K562 (cell line): ENCODE measurements around the gene CD74. TPM values are rescaled to one million over a fixed set of nuclear protein-coding genes. Genes with fewer than 3 reads are reported as not detected.

Experiments
- ARID1B ChIP-seq: fragments of 450-650 bp; IDR thresholded peaks from 2 replicates; pipeline ENCODE4 v1.6.1; 2016; ENCODE audit warnings: antibody characterized with exemption, mild to moderate bottlenecking, inconsistent platforms
- CBX5 ChIP-seq: IDR thresholded peaks from 2 replicates; pipeline ENCODE4 v1.6.1; 2014; ENCODE audit warnings: low read depth, borderline replicate concordance
- CCNT2 ChIP-seq: IDR thresholded peaks from 2 replicates; pipeline ENCODE4 v1.6.1; 2011; ENCODE audit warnings: borderline replicate concordance, low read depth, mild to moderate bottlenecking, moderate library complexity, mixed read lengths, low read length; ENCODE audit not compliant: insufficient read length; ENCODE audit errors: extremely low read depth
- CREB1 ChIP-seq, 2 experiments: sonication (generic) in 1 of 2; formaldehyde crosslinking in 1 of 2; IDR thresholded peaks; 2 replicates each; pipeline versions ENCODE4 v1.6.1 to v1.8.0; 2012 to 2022; ENCODE audit warnings: inconsistent platforms in 1 of 2, mild to moderate bottlenecking in 1 of 2, missing genetic modification reagents in 1 of 2, moderate library complexity in 1 of 2
- HCFC1 ChIP-seq: IDR thresholded peaks from 2 replicates; pipeline ENCODE4 v1.6.1; 2012; ENCODE audit warnings: low read depth, low read length, improper control_type of control experiment
- HMG20A ChIP-seq: fragments of 450-650 bp; formaldehyde crosslinking; conservative IDR thresholded peaks from 2 replicates; pipeline ENCODE4 v1.4.0; 2020; ENCODE audit warnings: mild to moderate bottlenecking, mixed read lengths
- KAT7 ChIP-seq: sonication (generic); formaldehyde crosslinking; IDR thresholded peaks from 2 replicates; pipeline ENCODE4 v1.8.0; 2022; ENCODE audit warnings: missing genetic modification reagents, mild to moderate bottlenecking, borderline replicate concordance
- L3MBTL2 ChIP-seq: fragments of 450-650 bp; IDR thresholded peaks from 2 replicates; pipeline ENCODE4 v1.6.1; 2016; ENCODE audit warnings: mild to moderate bottlenecking, moderate library complexity
- MCM2 ChIP-seq: fragments of 450-650 bp; IDR thresholded peaks from 2 replicates; pipeline ENCODE4 v1.6.1; 2017; ENCODE audit warnings: low read depth, mild to moderate bottlenecking
- POLR2G ChIP-seq: fragments of 200-400 bp; formaldehyde crosslinking; IDR thresholded peaks from 2 replicates; pipeline ENCODE4 v1.6.1; 2017; ENCODE audit warnings: low read depth, mild to moderate bottlenecking, antibody characterized with exemption, low read length, moderate library complexity
- RNF2 ChIP-seq: sonication (generic); IDR thresholded peaks from 2 replicates; pipeline ENCODE4 v1.6.1; 2016
- SLC30A9 ChIP-seq: fragments of 250-450 bp; sonication (Bioruptor Pico); IDR thresholded peaks from 2 replicates; pipeline ENCODE4 v1.8.0; 2022; ENCODE audit warnings: mild to moderate bottlenecking, moderate library complexity
- ZBTB8A ChIP-seq: fragments of 450-650 bp; IDR thresholded peaks from 2 replicates; pipeline ENCODE4 v1.6.1; 2018; ENCODE audit warnings: mild to moderate bottlenecking, moderate library complexity; ENCODE audit not compliant: partially characterized antibody
- ZNF175 ChIP-seq: fragments of 200-800 bp; sonication (Bioruptor generic); IDR thresholded peaks from 2 replicates; pipeline ENCODE4 v1.6.1; 2016; ENCODE audit warnings: low read depth, mild to moderate bottlenecking, missing genetic modification characterization, missing compliant biosample characterization
- ZSCAN32 ChIP-seq: fragments of 450-650 bp; formaldehyde crosslinking; IDR thresholded peaks from 2 replicates; pipeline ENCODE4 v1.4.0; 2020; ENCODE audit warnings: mild to moderate bottlenecking, moderate library complexity
- polyA plus RNA-seq, 8 experiments: library from polyadenylated mRNA; depleted of rRNA in 4 of 8; stranded (reverse) in 5 of 8; unstranded in 3 of 8; fragments of >200 nt; fragmentation: Nextera tagmentation in 2 of 8; fragmentation: Illumina TruSeq in 1 of 8; extraction: Ambion mirVana in 2 of 8; extraction: Trizol in 1 of 8; gene quantifications; 2 replicates each; pipeline versions ENCODE4 v1.2.1 to v1.2.3, GENCODE V29; 2011 to 2014; ENCODE audit warnings: inconsistent platforms in 1 of 8, missing spikeins in 1 of 8
- total RNA-seq, 7 experiments: library from RNA; depleted of rRNA in 6 of 7; stranded (reverse); fragments of >200 nt in 6 of 7; fragmentation: Illumina TruSeq in 2 of 7; extraction: Trizol in 2 of 7; gene quantifications; 2 replicates each; pipeline versions ENCODE4 v1.2.1 to v1.2.3, GENCODE V29; 2011 to 2021; ENCODE audit warnings: low replicate concordance in 1 of 7
- TF ChIP-seq, protein P1 (sequence below), 2 experiments: fragments of 200-800 bp in 1 of 2; sonication (Bioruptor generic) in 1 of 2; sonication (generic) in 1 of 2; formaldehyde crosslinking in 1 of 2; IDR thresholded peaks in 1 of 2; conservative IDR thresholded peaks in 1 of 2; 2 replicates each; pipeline versions ENCODE4 v1.5.0 to v1.6.1; 2016 to 2020; ENCODE audit warnings: missing compliant biosample characterization in 1 of 2, missing genetic modification characterization in 1 of 2, missing genetic modification reagents in 1 of 2
- TF ChIP-seq, protein P2 (sequence below): fragments of 450-650 bp; conservative IDR thresholded peaks from 2 replicates; pipeline ENCODE4 v1.6.1; 2016; ENCODE audit warnings: missing genetic modification characterization, low read depth, mild to moderate bottlenecking, control low read depth, missing compliant biosample characterization
- TF ChIP-seq, protein P3 (sequence below): sonication (generic); formaldehyde crosslinking; IDR thresholded peaks from 2 replicates; pipeline ENCODE4 v1.8.1; 2023; ENCODE audit warnings: mild to moderate bottlenecking, missing genetic modification reagents

Gene CD74
- total and polyA plus RNA-seq, 9 of the 15 experiments (the other 6 are each of a cell fraction or from before 2014, with no cell fraction given): 0.07 to 4.8 (median 0.32) TPM

DNA sequence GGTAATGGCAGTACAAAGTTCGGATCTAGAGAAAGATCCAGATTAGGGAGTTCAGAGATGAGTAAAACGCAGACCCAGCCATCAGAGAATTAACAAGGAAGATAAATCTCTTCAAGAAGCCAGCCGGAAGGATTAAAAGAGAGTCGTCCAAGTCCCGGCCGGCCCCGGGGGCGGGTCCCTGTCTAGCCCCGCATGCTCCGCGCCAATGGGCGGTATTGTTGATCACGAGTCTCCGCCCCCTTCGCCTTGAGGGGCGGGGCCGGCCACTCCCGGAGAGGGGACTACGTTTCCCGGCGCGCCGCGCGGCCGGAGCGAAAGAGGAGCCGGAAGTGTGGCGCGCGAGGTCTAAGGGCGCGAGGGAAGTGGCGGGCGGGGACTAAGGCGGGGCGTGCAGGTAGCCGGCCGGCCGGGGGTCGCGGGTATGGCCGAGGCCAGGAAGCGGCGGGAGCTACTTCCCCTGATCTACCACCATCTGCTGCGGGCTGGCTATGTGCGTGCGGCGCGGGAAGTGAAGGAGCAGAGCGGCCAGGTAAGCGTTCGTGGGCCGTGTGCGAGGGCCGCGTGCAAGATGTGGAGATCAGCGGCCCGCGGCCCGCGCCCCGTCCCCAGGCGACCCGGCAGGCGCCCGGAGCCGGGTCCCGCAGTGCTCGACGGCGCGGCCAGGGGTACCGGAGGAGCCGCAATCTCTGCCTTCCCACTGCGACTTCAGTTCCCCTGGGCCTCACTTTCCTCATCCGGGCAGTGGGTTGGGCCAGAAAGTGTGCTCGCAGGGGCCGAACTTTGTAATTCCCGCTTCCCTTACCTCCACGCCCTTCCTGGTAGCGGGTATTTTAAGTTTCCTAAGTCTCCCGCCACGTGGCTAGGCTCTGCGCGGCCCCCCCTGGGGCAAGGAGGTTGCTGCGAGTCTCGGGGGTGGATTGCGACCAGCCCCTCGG is 55.1 kb downstream of the CD74 start, which contains the start of gene TCOF1 (continued):
- TF ChIP-seq ZBTB8A (no peak), KAT7 (CRISPR knock-in tag) (0 out of 2 replicates have a peak, but pooled peaks have one; percentile 49), HCFC1 (peak; percentile 94), CBX5 (no peak), RNF2 (no peak), CCNT2 (peak; percentile 28), ZNF175 (no peak), CREB1 (IDR thresholded peaks at IDR 0.05) (peak; percentile 40), CREB1 (CRISPR knock-in tag; IDR thresholded peaks at IDR 0.05) (peak; percentile 74), ZSCAN32 (no peak), ARID1B (no peak), HMG20A (CRISPR knock-in tag) (no peak), L3MBTL2 (peak; percentile 78), SLC30A9 (CRISPR knock-in tag) (no peak), POLR2G (peak; percentile 89), MCM2 (no peak)
- TF ChIP-seq, protein P1, sequence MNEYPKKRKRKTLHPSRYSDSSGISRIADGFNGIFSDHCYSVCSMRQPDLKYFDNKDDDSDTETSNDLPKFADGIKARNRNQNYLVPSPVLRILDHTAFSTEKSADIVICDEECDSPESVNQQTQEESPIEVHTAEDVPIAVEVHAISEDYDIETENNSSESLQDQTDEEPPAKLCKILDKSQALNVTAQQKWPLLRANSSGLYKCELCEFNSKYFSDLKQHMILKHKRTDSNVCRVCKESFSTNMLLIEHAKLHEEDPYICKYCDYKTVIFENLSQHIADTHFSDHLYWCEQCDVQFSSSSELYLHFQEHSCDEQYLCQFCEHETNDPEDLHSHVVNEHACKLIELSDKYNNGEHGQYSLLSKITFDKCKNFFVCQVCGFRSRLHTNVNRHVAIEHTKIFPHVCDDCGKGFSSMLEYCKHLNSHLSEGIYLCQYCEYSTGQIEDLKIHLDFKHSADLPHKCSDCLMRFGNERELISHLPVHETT (CRISPR knock-in tag; conservative IDR thresholded peaks at IDR 0.05 in 1 of 2, IDR thresholded peaks at IDR 0.05 in 1 of 2): peak in 1 of 2 experiments; percentile 59; a peak in 1 of 4 replicates
- TF ChIP-seq, protein P2, sequence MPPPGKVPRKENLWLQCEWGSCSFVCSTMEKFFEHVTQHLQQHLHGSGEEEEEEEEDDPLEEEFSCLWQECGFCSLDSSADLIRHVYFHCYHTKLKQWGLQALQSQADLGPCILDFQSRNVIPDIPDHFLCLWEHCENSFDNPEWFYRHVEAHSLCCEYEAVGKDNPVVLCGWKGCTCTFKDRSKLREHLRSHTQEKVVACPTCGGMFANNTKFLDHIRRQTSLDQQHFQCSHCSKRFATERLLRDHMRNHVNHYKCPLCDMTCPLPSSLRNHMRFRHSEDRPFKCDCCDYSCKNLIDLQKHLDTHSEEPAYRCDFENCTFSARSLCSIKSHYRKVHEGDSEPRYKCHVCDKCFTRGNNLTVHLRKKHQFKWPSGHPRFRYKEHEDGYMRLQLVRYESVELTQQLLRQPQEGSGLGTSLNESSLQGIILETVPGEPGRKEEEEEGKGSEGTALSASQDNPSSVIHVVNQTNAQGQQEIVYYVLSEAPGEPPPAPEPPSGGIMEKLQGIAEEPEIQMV: no peak
- TF ChIP-seq, protein P3, sequence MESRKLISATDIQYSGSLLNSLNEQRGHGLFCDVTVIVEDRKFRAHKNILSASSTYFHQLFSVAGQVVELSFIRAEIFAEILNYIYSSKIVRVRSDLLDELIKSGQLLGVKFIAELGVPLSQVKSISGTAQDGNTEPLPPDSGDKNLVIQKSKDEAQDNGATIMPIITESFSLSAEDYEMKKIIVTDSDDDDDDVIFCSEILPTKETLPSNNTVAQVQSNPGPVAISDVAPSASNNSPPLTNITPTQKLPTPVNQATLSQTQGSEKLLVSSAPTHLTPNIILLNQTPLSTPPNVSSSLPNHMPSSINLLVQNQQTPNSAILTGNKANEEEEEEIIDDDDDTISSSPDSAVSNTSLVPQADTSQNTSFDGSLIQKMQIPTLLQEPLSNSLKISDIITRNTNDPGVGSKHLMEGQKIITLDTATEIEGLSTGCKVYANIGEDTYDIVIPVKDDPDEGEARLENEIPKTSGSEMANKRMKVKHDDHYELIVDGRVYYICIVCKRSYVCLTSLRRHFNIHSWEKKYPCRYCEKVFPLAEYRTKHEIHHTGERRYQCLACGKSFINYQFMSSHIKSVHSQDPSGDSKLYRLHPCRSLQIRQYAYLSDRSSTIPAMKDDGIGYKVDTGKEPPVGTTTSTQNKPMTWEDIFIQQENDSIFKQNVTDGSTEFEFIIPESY (CRISPR knock-in tag): no peak
